Measurements from ENCODE around the gene EPHA10.

DNA sequence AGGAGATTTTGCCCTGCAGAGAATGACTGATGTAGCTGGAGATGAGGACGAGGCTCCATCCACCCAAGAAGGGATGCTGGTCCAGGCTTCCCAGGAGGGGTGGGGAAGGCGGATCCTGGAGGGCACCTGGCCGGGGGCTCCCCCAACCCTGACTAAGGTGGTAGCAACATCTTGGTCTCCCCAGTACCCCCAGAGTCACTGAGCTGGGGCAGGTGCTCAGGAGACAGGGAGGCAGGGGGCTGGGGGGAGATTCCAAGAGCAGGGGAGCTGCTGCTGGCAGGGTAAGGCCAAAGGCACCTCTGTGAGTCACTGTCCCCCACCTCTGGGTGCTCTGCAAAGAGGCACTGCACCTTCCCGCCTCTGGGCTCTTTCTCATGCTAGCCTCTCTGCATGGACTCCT lies 48.6 kb downstream of the EPHA10 start:
- TF ChIP-seq POLR2A (IDR thresholded peaks at IDR 0.05): no peak
- TF ChIP-seq, protein P1, sequence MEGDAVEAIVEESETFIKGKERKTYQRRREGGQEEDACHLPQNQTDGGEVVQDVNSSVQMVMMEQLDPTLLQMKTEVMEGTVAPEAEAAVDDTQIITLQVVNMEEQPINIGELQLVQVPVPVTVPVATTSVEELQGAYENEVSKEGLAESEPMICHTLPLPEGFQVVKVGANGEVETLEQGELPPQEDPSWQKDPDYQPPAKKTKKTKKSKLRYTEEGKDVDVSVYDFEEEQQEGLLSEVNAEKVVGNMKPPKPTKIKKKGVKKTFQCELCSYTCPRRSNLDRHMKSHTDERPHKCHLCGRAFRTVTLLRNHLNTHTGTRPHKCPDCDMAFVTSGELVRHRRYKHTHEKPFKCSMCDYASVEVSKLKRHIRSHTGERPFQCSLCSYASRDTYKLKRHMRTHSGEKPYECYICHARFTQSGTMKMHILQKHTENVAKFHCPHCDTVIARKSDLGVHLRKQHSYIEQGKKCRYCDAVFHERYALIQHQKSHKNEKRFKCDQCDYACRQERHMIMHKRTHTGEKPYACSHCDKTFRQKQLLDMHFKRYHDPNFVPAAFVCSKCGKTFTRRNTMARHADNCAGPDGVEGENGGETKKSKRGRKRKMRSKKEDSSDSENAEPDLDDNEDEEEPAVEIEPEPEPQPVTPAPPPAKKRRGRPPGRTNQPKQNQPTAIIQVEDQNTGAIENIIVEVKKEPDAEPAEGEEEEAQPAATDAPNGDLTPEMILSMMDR (IDR thresholded peaks at IDR 0.05): no peak

All from testis (tissue), 2 donors.